H9 (cell line): Measurements from ENCODE around the gene MORN1. TPM values are rescaled to one million over a fixed set of nuclear protein-coding genes. Genes with fewer than 3 reads are reported as not detected.

Experiments
- DNase-seq: peaks from one replicate; pipeline ENCODE4 v3.0.0-alpha.2; 2017
- H2AFZ ChIP-seq: one replicate; pipeline ENCODE4 v1.6.1; 2013; ENCODE audit warnings: mild to moderate bottlenecking, low read length, control low read depth, moderate library complexity
- H2AK5ac ChIP-seq: 2 replicates; pipeline ENCODE4 v1.6.1; 2013; ENCODE audit warnings: low read length, control low read depth, mixed read lengths; ENCODE audit not compliant: insufficient read length
- H2BK120ac ChIP-seq: one replicate; pipeline ENCODE4 v1.6.1; 2013; ENCODE audit warnings: low read depth, mild to moderate bottlenecking, low read length, control low read depth, inconsistent platforms; ENCODE audit not compliant: poor library complexity, severe bottlenecking
- H2BK12ac ChIP-seq: 2 replicates; pipeline ENCODE4 v1.6.1; 2013; ENCODE audit warnings: low read length, control low read depth, mixed read lengths, low read depth; ENCODE audit not compliant: insufficient read length
- H2BK15ac ChIP-seq: 2 replicates; pipeline ENCODE4 v1.6.1; 2013; ENCODE audit warnings: low read depth, low read length, control low read depth
- H2BK20ac ChIP-seq: one replicate; pipeline ENCODE4 v1.6.1; 2013; ENCODE audit warnings: low read depth, mild to moderate bottlenecking, low read length, control low read depth, inconsistent platforms; ENCODE audit not compliant: poor library complexity, severe bottlenecking
- H2BK5ac ChIP-seq: 2 replicates; pipeline ENCODE4 v1.6.1; 2013; ENCODE audit warnings: low read length, control low read depth, mixed read lengths; ENCODE audit not compliant: insufficient read length
- H3K14ac ChIP-seq: 2 replicates; pipeline ENCODE4 v1.6.1; 2013; ENCODE audit warnings: low read length, control low read depth; ENCODE audit not compliant: insufficient read depth
- H3K18ac ChIP-seq: 2 replicates; pipeline ENCODE4 v1.6.1; 2013; ENCODE audit warnings: low read depth, mild to moderate bottlenecking, mixed read lengths, low read length, control low read depth; ENCODE audit not compliant: insufficient read length
- H3K23ac ChIP-seq: 2 replicates; pipeline ENCODE4 v1.6.1; 2013; ENCODE audit warnings: low read length, control low read depth, mixed read lengths, low read depth; ENCODE audit not compliant: insufficient read length
- H3K23me2 ChIP-seq: 2 replicates; pipeline ENCODE4 v1.6.1; 2013; ENCODE audit warnings: low read depth, mild to moderate bottlenecking, mixed read lengths, low read length, control low read depth; ENCODE audit not compliant: insufficient read length, poor library complexity, severe bottlenecking
- H3K27ac ChIP-seq: 2 replicates; pipeline ENCODE4 v1.5.1; 2013; ENCODE audit warnings: low read length, control low read depth, mixed read lengths, low read depth; ENCODE audit not compliant: insufficient read length
- H3K27me3 ChIP-seq: 2 replicates; pipeline ENCODE4 v1.6.1; 2013; ENCODE audit warnings: low read length, control low read depth, inconsistent platforms; ENCODE audit not compliant: insufficient read depth
- H3K4ac ChIP-seq: 2 replicates; pipeline ENCODE4 v1.6.1; 2013; ENCODE audit warnings: low read depth, mild to moderate bottlenecking, control low read depth, inconsistent platforms, low read length, moderate library complexity
- H3K4me1 ChIP-seq: 2 replicates; pipeline ENCODE4 v1.6.1; 2013; ENCODE audit warnings: low read length, control low read depth, inconsistent platforms; ENCODE audit not compliant: insufficient read depth
- H3K4me2 ChIP-seq: 2 replicates; pipeline ENCODE4 v1.6.1; 2013; ENCODE audit warnings: low read length, control low read depth, mixed read lengths; ENCODE audit not compliant: insufficient read length, insufficient read depth
- H3K56ac ChIP-seq: 2 replicates; pipeline ENCODE4 v1.6.1; 2013; ENCODE audit warnings: low read depth, mild to moderate bottlenecking, mixed read lengths, low read length, control low read depth; ENCODE audit not compliant: insufficient read length
- H3K79me1 ChIP-seq: 2 replicates; pipeline ENCODE4 v1.6.1; 2013; ENCODE audit warnings: low read depth, mild to moderate bottlenecking, moderate library complexity, low read length, control low read depth, inconsistent platforms; ENCODE audit not compliant: insufficient read depth, poor library complexity, severe bottlenecking
- H3K79me2 ChIP-seq: 2 replicates; pipeline ENCODE4 v1.6.1; 2013; ENCODE audit warnings: low read length, control low read depth, inconsistent platforms; ENCODE audit not compliant: insufficient read depth
- H3K9ac ChIP-seq: 2 replicates; pipeline ENCODE4 v1.6.1; 2013; ENCODE audit warnings: low read length, control low read depth, mixed read lengths; ENCODE audit not compliant: insufficient read length; ENCODE audit errors: extremely low read depth
- H3K9me3 ChIP-seq: one replicate; pipeline ENCODE4 v1.6.1; 2013; ENCODE audit warnings: low read depth, low read length, inconsistent platforms; ENCODE audit not compliant: control insufficient read depth
- H3T11ph ChIP-seq: one replicate; pipeline ENCODE4 v1.6.1; 2013; ENCODE audit warnings: mild to moderate bottlenecking, low read length, control low read depth, inconsistent platforms
- H4K20me1 ChIP-seq: one replicate; pipeline ENCODE4 v1.6.1; 2013; ENCODE audit not compliant: control insufficient read depth, insufficient read length, insufficient read depth
- H4K5ac ChIP-seq: 2 replicates; pipeline ENCODE4 v1.6.1; 2013; ENCODE audit warnings: low read depth, mild to moderate bottlenecking, mixed read lengths, low read length, control low read depth; ENCODE audit not compliant: insufficient read length
- H4K8ac ChIP-seq: replicated peaks from 2 replicates; pipeline ENCODE4 v1.6.1; 2013; ENCODE audit warnings: low read length, control low read depth, mixed read lengths, low read depth; ENCODE audit not compliant: insufficient read length
- H4K91ac ChIP-seq: 2 replicates; pipeline ENCODE4 v1.6.1; 2013; ENCODE audit warnings: low read depth, mild to moderate bottlenecking, moderate library complexity, mixed read lengths, low read length, control low read depth; ENCODE audit not compliant: insufficient read length
- H3K27ac Mint-ChIP-seq, 3 experiments: 2 replicates in 2 of 3; 3 replicates in 1 of 3; pipeline ENCODE4 v1.8.0; 2020 to 2021; ENCODE audit warnings: mixed read lengths in 3 of 3, mild to moderate bottlenecking in 1 of 3, moderate library complexity in 1 of 3
- H3K27me3 Mint-ChIP-seq: 2 replicates; pipeline ENCODE4 v1.8.0; 2021; ENCODE audit warnings: low read depth, mild to moderate bottlenecking, moderate library complexity, mixed read lengths
- H3K36me3 Mint-ChIP-seq, 3 experiments: 2 replicates in 2 of 3; 3 replicates in 1 of 3; pipeline ENCODE4 v1.8.0; 2020 to 2021; ENCODE audit warnings: low read depth in 3 of 3, mixed read lengths in 3 of 3; ENCODE audit not compliant: insufficient read depth in 1 of 3
- H3K4me1 Mint-ChIP-seq, 2 experiments: 2 replicates each; pipeline ENCODE4 v1.8.0; 2020; ENCODE audit warnings: mixed read lengths in 2 of 2
- H3K4me3 Mint-ChIP-seq, 2 experiments: 2 replicates in 1 of 2; 3 replicates in 1 of 2; pipeline ENCODE4 v1.8.0; 2020 to 2021; ENCODE audit warnings: mild to moderate bottlenecking in 2 of 2, mixed read lengths in 2 of 2, moderate library complexity in 1 of 2
- H3K9me3 Mint-ChIP-seq, 2 experiments: 2 replicates in 1 of 2; 3 replicates in 1 of 2; pipeline ENCODE4 v1.8.0; 2020; ENCODE audit warnings: mild to moderate bottlenecking in 2 of 2, mixed read lengths in 2 of 2, moderate library complexity in 1 of 2
- WGBS: extraction: QIAGEN DNeasy Blood & Tissue Kit; methylation state at CpG from one replicate; pipeline ENCODE4 v1.1.7; 2013; ENCODE audit warnings: missing lambda C conversion rate, low lambda C conversion rate, mixed read lengths; ENCODE audit not compliant: insufficient read length; ENCODE audit errors: extremely low coverage; 5-methylcytosine and 5-hydroxymethylcytosine counted together
- total RNA-seq: library from RNA; stranded (reverse); gene quantifications from 2 replicates; pipeline ENCODE4 v1.2.1, GENCODE V29; 2021
- TF ChIP-seq, protein P1 (sequence below): fragments of 200-600 bp; sonication (generic); conservative IDR thresholded peaks from 3 replicates; pipeline ENCODE4 v1.8.0; 2021; ENCODE audit warnings: antibody characterized with exemption, mild to moderate bottlenecking

The MORN1 gene
- total RNA-seq, 1 experiment from 2014 or later = 12.7 TPM

DNA sequence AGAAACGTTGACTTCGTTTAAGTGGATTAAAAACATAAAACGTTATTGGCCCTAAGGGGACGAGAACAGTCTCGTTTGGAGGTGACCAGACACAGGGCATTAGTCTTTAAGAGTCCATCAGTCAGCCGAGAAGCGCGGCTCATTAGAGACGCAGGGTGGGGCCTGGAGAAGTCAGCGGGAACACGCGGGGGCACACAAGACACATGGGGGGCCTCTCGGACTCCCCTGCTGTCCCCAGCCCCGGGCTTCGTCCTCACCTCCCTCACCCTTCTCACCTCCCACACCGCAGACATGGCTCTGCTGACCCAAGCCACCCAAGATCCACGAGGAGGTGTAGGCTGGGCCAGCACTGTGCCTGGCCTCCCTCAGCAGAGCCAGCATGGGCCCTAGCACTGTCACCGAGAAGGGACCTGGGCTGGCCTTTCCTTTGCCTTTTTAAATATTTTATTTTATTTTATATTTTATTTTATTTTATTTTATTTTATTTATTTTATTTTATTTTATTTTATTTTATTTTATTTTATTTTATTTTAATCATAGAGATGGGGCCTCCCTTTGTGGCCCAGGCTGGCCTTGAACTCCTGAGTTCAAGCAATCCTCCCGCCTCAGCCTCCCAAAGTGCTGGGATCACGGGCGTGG lies 48.9 kb downstream of the MORN1 start:
- H3K9me3 ChIP-seq = no peaks in the 10 kb centered on the region
- H3K4me3 Mint-ChIP-seq = no peak overlapping the region
- no peak overlapping the region for H2BK120ac ChIP-seq
- no peak overlapping the region for H3K27ac ChIP-seq
- no peaks in the 10 kb centered on the region for H3K79me1 ChIP-seq
- H2BK12ac ChIP-seq = no peak overlapping the region
- no peak overlapping the region for H4K8ac ChIP-seq
- H3K4me1 Mint-ChIP-seq = peaks cover 0 to 3% of the 10 kb centered on the region in 2 experiments; a peak in 1 of 4 replicates
- no peak overlapping the region for H2BK5ac ChIP-seq
- no peaks in the 10 kb centered on the region for H3K36me3 Mint-ChIP-seq
- no peak overlapping the region for H3K23ac ChIP-seq
- no peaks in the 10 kb centered on the region for H3K27me3 ChIP-seq
- no peak overlapping the region for H3K18ac ChIP-seq
- no peak overlapping the region for H2AK5ac ChIP-seq
- no peaks in the 10 kb centered on the region for H3K79me2 ChIP-seq
- no peak overlapping the region for H3K27ac Mint-ChIP-seq
- no peak overlapping the region for H4K5ac ChIP-seq
- WGBS = no CpG with 5 or more reads among the region's 21 CpGs
- no peak for DNase-seq
- H3K4me1 ChIP-seq = no peaks in the 10 kb centered on the region
- H3K56ac ChIP-seq = no peak overlapping the region
- no peak overlapping the region for H2BK20ac ChIP-seq
- H3K4me2 ChIP-seq = no peak overlapping the region
- H3K9ac ChIP-seq = no peak overlapping the region
- no peak overlapping the region for H3K4ac ChIP-seq
- H2AFZ ChIP-seq = no peak overlapping the region
- H3K23me2 ChIP-seq = no peaks in the 10 kb centered on the region
- H4K20me1 ChIP-seq = no peaks in the 10 kb centered on the region
- H4K91ac ChIP-seq = no peak overlapping the region
- TF ChIP-seq, protein P1, sequence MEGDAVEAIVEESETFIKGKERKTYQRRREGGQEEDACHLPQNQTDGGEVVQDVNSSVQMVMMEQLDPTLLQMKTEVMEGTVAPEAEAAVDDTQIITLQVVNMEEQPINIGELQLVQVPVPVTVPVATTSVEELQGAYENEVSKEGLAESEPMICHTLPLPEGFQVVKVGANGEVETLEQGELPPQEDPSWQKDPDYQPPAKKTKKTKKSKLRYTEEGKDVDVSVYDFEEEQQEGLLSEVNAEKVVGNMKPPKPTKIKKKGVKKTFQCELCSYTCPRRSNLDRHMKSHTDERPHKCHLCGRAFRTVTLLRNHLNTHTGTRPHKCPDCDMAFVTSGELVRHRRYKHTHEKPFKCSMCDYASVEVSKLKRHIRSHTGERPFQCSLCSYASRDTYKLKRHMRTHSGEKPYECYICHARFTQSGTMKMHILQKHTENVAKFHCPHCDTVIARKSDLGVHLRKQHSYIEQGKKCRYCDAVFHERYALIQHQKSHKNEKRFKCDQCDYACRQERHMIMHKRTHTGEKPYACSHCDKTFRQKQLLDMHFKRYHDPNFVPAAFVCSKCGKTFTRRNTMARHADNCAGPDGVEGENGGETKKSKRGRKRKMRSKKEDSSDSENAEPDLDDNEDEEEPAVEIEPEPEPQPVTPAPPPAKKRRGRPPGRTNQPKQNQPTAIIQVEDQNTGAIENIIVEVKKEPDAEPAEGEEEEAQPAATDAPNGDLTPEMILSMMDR = no peak
- no peaks in the 10 kb centered on the region for H3K9me3 Mint-ChIP-seq
- H3T11ph ChIP-seq = no peak overlapping the region
- no peaks in the 10 kb centered on the region for H3K27me3 Mint-ChIP-seq
- no peak overlapping the region for H2BK15ac ChIP-seq
- no peak overlapping the region; the same call in 1 of the 2 replicates for H3K14ac ChIP-seq
